SU-DHL-6 (cell line): Measurements from ENCODE around the gene FOXO6.

Experiments
- H2AFZ ChIP-seq: fragments of 200-600 bp; sonication (generic); 2 replicates; pipeline ENCODE4 v1.6.1; 2014; ENCODE audit warnings: low read depth, mild to moderate bottlenecking, moderate library complexity, mixed read lengths, antibody characterized with exemption, low read length; ENCODE audit not compliant: severe bottlenecking
- H3F3A ChIP-seq: fragments of 200-600 bp; shearing (Covaris generic); 2 replicates; pipeline ENCODE4 v1.6.0; 2016; ENCODE audit warnings: antibody characterized with exemption, mild to moderate bottlenecking; ENCODE audit not compliant: insufficient read depth
- H3K27ac ChIP-seq: fragments of 200-600 bp; sonication (generic); 2 replicates; pipeline ENCODE4 v1.5.1; 2016; ENCODE audit warnings: low read depth, mild to moderate bottlenecking, low read length, moderate library complexity, mixed read lengths
- H3K27me3 ChIP-seq: fragments of 200-600 bp; sonication (generic), shearing (Covaris generic); 2 replicates; pipeline ENCODE4 v1.6.0; 2014; ENCODE audit warnings: mild to moderate bottlenecking, low read length
- H3K36me3 ChIP-seq: fragments of 200-600 bp; sonication (generic); 2 replicates; pipeline ENCODE4 v1.6.1; 2014; ENCODE audit warnings: mild to moderate bottlenecking, low read length, mixed read lengths
- H3K4me2 ChIP-seq: fragments of 300-600, 200-600 bp; shearing (Covaris generic), sonication (generic); 2 replicates; pipeline ENCODE4 v1.6.0; 2014; ENCODE audit warnings: low read length, low read depth, mild to moderate bottlenecking; ENCODE audit not compliant: poor library complexity, severe bottlenecking
- H3K4me3 ChIP-seq: fragments of 200-600 bp; sonication (generic); 2 replicates; pipeline ENCODE4 v1.5.1; 2014; ENCODE audit warnings: antibody characterized with exemption, low read length, mild to moderate bottlenecking, mixed read lengths; ENCODE audit not compliant: insufficient read depth, poor library complexity, severe bottlenecking
- H3K79me2 ChIP-seq: fragments of 200-600 bp; sonication (generic); 2 replicates; pipeline ENCODE4 v1.6.1; 2014; ENCODE audit warnings: mild to moderate bottlenecking, low read length, moderate library complexity; ENCODE audit not compliant: insufficient read depth
- H3K9ac ChIP-seq: fragments of 200-600 bp; sonication (generic); 2 replicates; pipeline ENCODE4 v1.7.0; 2014; ENCODE audit warnings: mild to moderate bottlenecking, low read length
- H3K9me2 ChIP-seq: fragments of 200-600 bp; sonication (generic); replicated peaks from 2 replicates; pipeline ENCODE4 v1.6.1; 2014; ENCODE audit warnings: low read length; ENCODE audit not compliant: insufficient read depth
- H3K9me3 ChIP-seq: fragments of 200-600 bp; sonication (generic); 2 replicates; pipeline ENCODE4 v1.6.1; 2014; ENCODE audit warnings: low read length, mixed read lengths; ENCODE audit not compliant: insufficient read depth
- H4K20me1 ChIP-seq: fragments of 200-600 bp; sonication (generic); 2 replicates; pipeline ENCODE4 v1.6.1; 2014; ENCODE audit warnings: low read depth, mild to moderate bottlenecking, antibody characterized with exemption, low read length, moderate library complexity, mixed read lengths
- EZH2phosphoT487 ChIP-seq: fragments of 200-600 bp; sonication (generic), shearing (Covaris generic); conservative IDR thresholded peaks from 2 replicates; pipeline ENCODE4 v1.6.1; 2018; ENCODE audit warnings: mild to moderate bottlenecking, antibody characterized with exemption, low read length, moderate library complexity, mixed read lengths
- TF ChIP-seq, protein P1 (sequence below): fragments of 200-600 bp; sonication (generic); IDR thresholded peaks from one replicate; pipeline ENCODE4 v1.5.1; 2017; ENCODE audit warnings: antibody characterized with exemption, mild to moderate bottlenecking, low read length, moderate library complexity; ENCODE audit not compliant: insufficient read depth, poor library complexity, severe bottlenecking

Gene FOXO6

DNA sequence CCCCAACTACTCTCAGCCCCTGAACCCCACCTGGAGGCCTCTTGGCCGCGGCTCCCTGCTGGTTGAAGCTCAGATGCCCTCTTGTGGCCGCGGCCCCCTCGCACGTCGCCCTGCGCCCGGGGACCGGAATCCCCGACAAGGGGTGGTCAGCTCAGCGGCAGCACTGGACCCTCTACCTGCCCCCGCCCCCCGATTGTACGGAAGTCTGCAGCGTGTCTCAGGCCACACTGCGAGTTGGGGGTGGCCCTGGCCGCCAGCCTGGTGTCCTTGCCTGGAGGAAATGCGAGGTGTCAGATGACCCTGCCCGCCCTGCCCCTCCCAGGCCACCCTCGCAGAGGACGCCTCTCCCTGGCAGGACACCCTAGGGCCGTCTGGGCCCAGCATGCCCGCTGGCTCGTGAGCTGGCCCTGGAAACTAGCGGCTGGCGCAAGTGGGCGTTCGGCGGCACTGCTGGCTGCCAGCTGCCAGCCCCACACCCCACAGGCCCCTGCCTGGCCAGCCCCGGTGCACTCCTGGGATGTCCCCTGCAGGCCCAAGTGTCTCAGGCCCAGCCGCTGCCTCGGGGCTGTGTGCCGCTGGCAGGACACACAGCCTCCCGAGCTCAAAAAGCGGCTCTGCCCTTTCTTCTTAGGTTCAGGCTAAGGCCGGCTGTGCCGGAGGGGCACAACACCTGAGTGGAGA lies 62.4 kb downstream of the FOXO6 start:
- Histone ChIP-seq H3K27ac (no peak overlapping the region), H3K4me3 (no peak overlapping the region), H3K9me2 (no peaks in the 10 kb centered on the region), H3K27me3 (no peaks in the 10 kb centered on the region), H3F3A (no peaks in the 10 kb centered on the region), H4K20me1 (no peaks in the 10 kb centered on the region), H3K79me2 (no peaks in the 10 kb centered on the region), H3K36me3 (no peaks in the 10 kb centered on the region), H3K9me3 (no peaks in the 10 kb centered on the region), H3K4me2 (no peak overlapping the region), H2AFZ (no peak overlapping the region), H3K9ac (no peak overlapping the region)
- TF ChIP-seq, protein P1, sequence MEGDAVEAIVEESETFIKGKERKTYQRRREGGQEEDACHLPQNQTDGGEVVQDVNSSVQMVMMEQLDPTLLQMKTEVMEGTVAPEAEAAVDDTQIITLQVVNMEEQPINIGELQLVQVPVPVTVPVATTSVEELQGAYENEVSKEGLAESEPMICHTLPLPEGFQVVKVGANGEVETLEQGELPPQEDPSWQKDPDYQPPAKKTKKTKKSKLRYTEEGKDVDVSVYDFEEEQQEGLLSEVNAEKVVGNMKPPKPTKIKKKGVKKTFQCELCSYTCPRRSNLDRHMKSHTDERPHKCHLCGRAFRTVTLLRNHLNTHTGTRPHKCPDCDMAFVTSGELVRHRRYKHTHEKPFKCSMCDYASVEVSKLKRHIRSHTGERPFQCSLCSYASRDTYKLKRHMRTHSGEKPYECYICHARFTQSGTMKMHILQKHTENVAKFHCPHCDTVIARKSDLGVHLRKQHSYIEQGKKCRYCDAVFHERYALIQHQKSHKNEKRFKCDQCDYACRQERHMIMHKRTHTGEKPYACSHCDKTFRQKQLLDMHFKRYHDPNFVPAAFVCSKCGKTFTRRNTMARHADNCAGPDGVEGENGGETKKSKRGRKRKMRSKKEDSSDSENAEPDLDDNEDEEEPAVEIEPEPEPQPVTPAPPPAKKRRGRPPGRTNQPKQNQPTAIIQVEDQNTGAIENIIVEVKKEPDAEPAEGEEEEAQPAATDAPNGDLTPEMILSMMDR: no peak
- TF ChIP-seq EZH2phosphoT487: no peak

DNA sequence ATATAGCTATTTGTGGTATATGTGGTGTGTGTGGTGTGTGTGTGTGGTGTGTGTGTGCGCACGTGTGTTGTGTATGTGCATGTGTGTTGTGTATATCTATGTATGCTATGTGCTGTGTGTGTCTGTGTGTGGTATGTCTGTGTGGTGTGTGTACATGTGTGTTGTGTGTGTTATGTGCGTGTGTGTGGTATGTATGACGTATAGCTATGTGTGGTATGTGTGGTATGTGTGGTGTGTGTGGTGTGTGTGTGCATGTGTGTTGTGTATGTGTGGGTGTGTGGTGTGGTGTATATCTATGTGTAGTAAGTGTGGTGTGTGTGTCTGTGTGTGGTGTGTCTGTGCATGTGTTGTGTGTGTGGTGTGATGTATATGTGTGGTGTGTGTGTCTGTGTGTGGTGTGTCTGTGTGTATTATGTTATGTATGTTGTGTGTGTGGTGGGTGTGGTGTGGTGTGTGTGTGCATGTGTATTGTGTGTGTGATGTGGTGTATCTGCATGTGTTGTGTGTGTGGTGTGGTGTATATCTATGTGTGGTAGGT lies 63.4 kb downstream of the FOXO6 start:
- Histone ChIP-seq H3K4me3 (no peak overlapping the region), H3K79me2 (no peaks in the 10 kb centered on the region), H3K27me3 (no peaks in the 10 kb centered on the region), H3K4me2 (no peak overlapping the region), H3K9me2 (no peaks in the 10 kb centered on the region), H3K36me3 (no peaks in the 10 kb centered on the region), H3K27ac (no peak overlapping the region), H3F3A (no peaks in the 10 kb centered on the region), H2AFZ (no peak overlapping the region), H3K9me3 (no peaks in the 10 kb centered on the region), H3K9ac (no peak overlapping the region), H4K20me1 (no peaks in the 10 kb centered on the region)
- TF ChIP-seq, protein P1: no peak
- TF ChIP-seq EZH2phosphoT487: no peak

DNA sequence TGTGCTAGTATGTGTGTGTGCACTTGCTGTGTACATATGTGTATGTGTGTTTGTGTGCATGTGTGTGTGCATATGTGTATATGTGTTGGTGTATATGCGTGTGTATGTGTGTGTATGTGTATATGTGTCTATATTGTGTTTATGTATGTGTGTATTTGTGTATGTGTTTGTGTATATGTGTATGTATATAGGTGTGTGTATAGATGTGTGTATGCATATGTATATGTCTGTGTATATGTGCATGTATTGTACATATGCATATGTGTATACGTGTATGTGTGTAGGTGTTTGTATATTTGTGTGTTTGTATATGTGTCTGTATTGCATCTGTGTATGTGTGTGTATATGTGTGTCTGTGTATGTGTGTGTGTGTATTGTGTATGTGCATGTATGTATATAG lies 64.1 kb downstream of the FOXO6 start:
- Histone ChIP-seq H3K27ac (no peak overlapping the region), H3K9me3 (no peaks in the 10 kb centered on the region), H3K4me3 (no peak overlapping the region), H3K79me2 (no peaks in the 10 kb centered on the region), H3F3A (no peaks in the 10 kb centered on the region), H3K9ac (no peak overlapping the region), H4K20me1 (no peaks in the 10 kb centered on the region), H2AFZ (no peak overlapping the region), H3K4me2 (no peak overlapping the region), H3K27me3 (no peaks in the 10 kb centered on the region), H3K36me3 (no peaks in the 10 kb centered on the region), H3K9me2 (no peaks in the 10 kb centered on the region)
- TF ChIP-seq EZH2phosphoT487: no peak
- TF ChIP-seq, protein P1: no peak
